HFF-Myc (cell line): ENCODE results near the gene SLC28A1.

Experiments
- DNase-seq: peaks from one replicate; pipeline ENCODE4 v3.0.0-alpha.2; 2011; ENCODE audit warnings: low read depth; ENCODE audit errors: extremely low read depth
- H3K4me3 ChIP-seq: replicated peaks from 2 replicates; pipeline ENCODE4 v1.5.1; 2011; ENCODE audit warnings: low read depth, mild to moderate bottlenecking, control low read depth, low read length
- CTCF ChIP-seq: IDR thresholded peaks from 2 replicates; pipeline ENCODE4 v1.5.1; 2012; ENCODE audit warnings: mild to moderate bottlenecking, low read depth, low read length, control low read depth; ENCODE audit errors: missing control alignments

SLC28A1 gene

GRCh38 chr15:84934942-84935729 lies 50.7 kb downstream of the SLC28A1 start:
- TF ChIP-seq CTCF: no peak

GRCh38 chr15:84937144-84937543 lies 52.7 kb downstream of the SLC28A1 start:
- TF ChIP-seq CTCF: no peak

More at GRCh38 chr15:84934942-84935729, 50.7 kb downstream of the SLC28A1 start:
- no peak overlapping the region for H3K4me3 ChIP-seq
- no peak for DNase-seq

GRCh38 chr15:84938726-84939125 lies 54.3 kb downstream of the SLC28A1 start:
- no peak for DNase-seq
- TF ChIP-seq CTCF: no peak
- H3K4me3 ChIP-seq: no peak overlapping the region

More at GRCh38 chr15:84937144-84937543, 52.7 kb downstream of the SLC28A1 start:
- DNase-seq: no peak
- no peak overlapping the region for H3K4me3 ChIP-seq

GRCh38 chr15:84940399-84940798 lies 55.9 kb downstream of the SLC28A1 start:
- no peak for TF ChIP-seq CTCF
- no peak for DNase-seq
- no peak overlapping the region for H3K4me3 ChIP-seq

GRCh38 chr15:84942456-84942855 lies 58.0 kb downstream of the SLC28A1 start:
- no peak overlapping the region for H3K4me3 ChIP-seq
- no peak for TF ChIP-seq CTCF
- DNase-seq: no peak

GRCh38 chr15:84944311-84944710 lies 59.8 kb downstream of the SLC28A1 start:
- TF ChIP-seq CTCF: no peak
- no peak overlapping the region for H3K4me3 ChIP-seq
- no peak for DNase-seq
